Activated CD8-positive, alpha-beta memory T cell treated with anti-CD3 and anti-CD28 coated beads, Interleukin-2, amount 50 U/mL, for 1 hour (primary cell): ENCODE results near the gene PRKAR2A.

Experiments used
- DNase-seq: peaks from one replicate; pipeline ENCODE4 v3.0.0-alpha.2; 2020; ENCODE audit errors: extremely low read depth

The PRKAR2A gene

GRCh38 chr3:48847504-48848423, at the start of gene PRKAR2A:
PRKAR2A (minus strand) TSS chr3:48847874; CDS start chr3:48847596, 278 bp downstream.
- peak; percentile 36 for DNase-seq

- no peak for DNase-seq
Observed at GRCh38 chr3:48896936-48897335, 49.3 kb upstream of the PRKAR2A start.

GRCh38 chr3:48894516-48894915, 46.8 kb upstream of the PRKAR2A start:
- no peak for DNase-seq

- no peak for DNase-seq
Observed at GRCh38 chr3:48891606-48892005, 43.9 kb upstream of the PRKAR2A start.

- no peak for DNase-seq
Observed at GRCh38 chr3:48885753-48886152, 38.1 kb upstream of the PRKAR2A start.

GRCh38 chr3:48881652-48882114, 34.0 kb upstream of the PRKAR2A start:
- DNase-seq, result no peak

- DNase-seq, result no peak
Observed at GRCh38 chr3:48881006-48881405, 33.3 kb upstream of the PRKAR2A start.

- DNase-seq, result no peak
Observed at GRCh38 chr3:48879994-48880377, 32.3 kb upstream of the PRKAR2A start.

- no peak for DNase-seq
Observed at GRCh38 chr3:48879307-48879993, 31.8 kb upstream of the PRKAR2A start.

GRCh38 chr3:48877671-48878070, 30.0 kb upstream of the PRKAR2A start:
- no peak for DNase-seq

GRCh38 chr3:48863122-48863521, 15.4 kb upstream of the PRKAR2A start:
- DNase-seq, result no peak

GRCh38 chr3:48859206-48859605, 11.5 kb upstream of the PRKAR2A start:
- no peak for DNase-seq

GRCh38 chr3:48858709-48859108, 11.0 kb upstream of the PRKAR2A start:
- no peak for DNase-seq

GRCh38 chr3:48857641-48858040, 10.0 kb upstream of the PRKAR2A start:
- DNase-seq, result no peak

GRCh38 chr3:48856469-48856868, 8.8 kb upstream of the PRKAR2A start:
- DNase-seq, result no peak

- no peak for DNase-seq
Observed at GRCh38 chr3:48855681-48856447, 8.2 kb upstream of the PRKAR2A start.

GRCh38 chr3:48852151-48852550, 4.5 kb upstream of the PRKAR2A start:
- no peak for DNase-seq

GRCh38 chr3:48851407-48851806, 3.7 kb upstream of the PRKAR2A start:
- DNase-seq, result no peak

GRCh38 chr3:48848816-48849515, 1.3 kb upstream of the PRKAR2A start:
- no peak for DNase-seq

- peak; percentile 26 for DNase-seq
Observed at GRCh38 chr3:48847053-48847503, 596 bp downstream of the PRKAR2A start.

- DNase-seq, result no peak
Observed at GRCh38 chr3:48845170-48845569, 2.5 kb downstream of the PRKAR2A start.
